Measurements from ENCODE around the gene BCDIN3D.

- no peak for TF ChIP-seq ASH2L (IDR thresholded peaks at IDR 0.05; ENCODE audit: borderline replicate concordance, low read depth)
- TF ChIP-seq, protein P1, sequence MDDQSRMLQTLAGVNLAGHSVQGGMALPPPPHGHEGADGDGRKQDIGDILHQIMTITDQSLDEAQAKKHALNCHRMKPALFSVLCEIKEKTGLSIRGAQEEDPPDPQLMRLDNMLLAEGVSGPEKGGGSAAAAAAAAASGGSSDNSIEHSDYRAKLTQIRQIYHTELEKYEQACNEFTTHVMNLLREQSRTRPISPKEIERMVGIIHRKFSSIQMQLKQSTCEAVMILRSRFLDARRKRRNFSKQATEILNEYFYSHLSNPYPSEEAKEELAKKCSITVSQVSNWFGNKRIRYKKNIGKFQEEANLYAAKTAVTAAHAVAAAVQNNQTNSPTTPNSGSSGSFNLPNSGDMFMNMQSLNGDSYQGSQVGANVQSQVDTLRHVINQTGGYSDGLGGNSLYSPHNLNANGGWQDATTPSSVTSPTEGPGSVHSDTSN (IDR thresholded peaks at IDR 0.05; ENCODE audit: insufficient replicate concordance, low read depth, low read length) = no peak
- TF ChIP-seq RB1 (IDR thresholded peaks at IDR 0.05; ENCODE audit: borderline replicate concordance) = no peak
- TF ChIP-seq BHLHE40 (IDR thresholded peaks at IDR 0.05; ENCODE audit: borderline replicate concordance in 1 of 2, low read depth in 2 of 2, low read length in 1 of 2) = no peak
- TF ChIP-seq, protein P2, sequence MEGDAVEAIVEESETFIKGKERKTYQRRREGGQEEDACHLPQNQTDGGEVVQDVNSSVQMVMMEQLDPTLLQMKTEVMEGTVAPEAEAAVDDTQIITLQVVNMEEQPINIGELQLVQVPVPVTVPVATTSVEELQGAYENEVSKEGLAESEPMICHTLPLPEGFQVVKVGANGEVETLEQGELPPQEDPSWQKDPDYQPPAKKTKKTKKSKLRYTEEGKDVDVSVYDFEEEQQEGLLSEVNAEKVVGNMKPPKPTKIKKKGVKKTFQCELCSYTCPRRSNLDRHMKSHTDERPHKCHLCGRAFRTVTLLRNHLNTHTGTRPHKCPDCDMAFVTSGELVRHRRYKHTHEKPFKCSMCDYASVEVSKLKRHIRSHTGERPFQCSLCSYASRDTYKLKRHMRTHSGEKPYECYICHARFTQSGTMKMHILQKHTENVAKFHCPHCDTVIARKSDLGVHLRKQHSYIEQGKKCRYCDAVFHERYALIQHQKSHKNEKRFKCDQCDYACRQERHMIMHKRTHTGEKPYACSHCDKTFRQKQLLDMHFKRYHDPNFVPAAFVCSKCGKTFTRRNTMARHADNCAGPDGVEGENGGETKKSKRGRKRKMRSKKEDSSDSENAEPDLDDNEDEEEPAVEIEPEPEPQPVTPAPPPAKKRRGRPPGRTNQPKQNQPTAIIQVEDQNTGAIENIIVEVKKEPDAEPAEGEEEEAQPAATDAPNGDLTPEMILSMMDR (IDR thresholded peaks at IDR 0.05 in 2 of 3, conservative IDR thresholded peaks at IDR 0.05 in 1 of 3; ENCODE audit: control insufficient read depth in 2 of 3, extremely low read depth in 1 of 3, insufficient read depth in 1 of 3, low read depth in 3 of 3, low read length in 3 of 3) = no peak
- no peak for TF ChIP-seq CBFB (IDR thresholded peaks at IDR 0.05; ENCODE audit: low read depth)
- TF ChIP-seq KDM1A (IDR thresholded peaks at IDR 0.05; ENCODE audit: borderline replicate concordance) = no peak
- TF ChIP-seq POLR2A (IDR thresholded peaks at IDR 0.05; ENCODE audit: low read depth, low read length) = no peak
- no peak for TF ChIP-seq YY1 (IDR thresholded peaks at IDR 0.05; ENCODE audit: low read depth, low read length)
- no peak for TF ChIP-seq GATAD2B (conservative IDR thresholded peaks at IDR 0.05; ENCODE audit: low read depth)
- TF ChIP-seq JUNB (IDR thresholded peaks at IDR 0.05) = no peak
- TF ChIP-seq CEBPB (IDR thresholded peaks at IDR 0.05; ENCODE audit: borderline replicate concordance in 1 of 2, low read depth in 2 of 2, low read length in 2 of 2) = no peak
Measured at GRCh38 chr12:49794811-49795653, 47.9 kb downstream of the BCDIN3D start.
